Stimulated activated CD4-positive, alpha-beta T cell treated with anti-CD3 and anti-CD28 coated beads, Interleukin-4, amount 100 ng/mL, for 4 hours (primary cell): ENCODE data around the gene SDE2.
"Not testable (repeated sequence)": the region's sequence is repeated elsewhere in the genome, so short reads cannot be mapped to it uniquely, and the experiment has no call there.

ENCODE experiments used
- DNase-seq, 2 experiments: peaks; one replicate each; pipeline ENCODE4 v3.0.0-alpha.2; 2020

SDE2 gene

GRCh38 chr1:225999227-225999911 lies at the start of gene SDE2:
SDE2 (minus strand) TSS chr1:225999343; CDS start chr1:225999312, 31 bp downstream.
- DNase-seq = peak; percentile 99 to 100

GRCh38 chr1:226048886-226049285 lies 49.7 kb upstream of the SDE2 start:
- DNase-seq = no peak

- no peak for DNase-seq
Observed at GRCh38 chr1:226047495-226047894, 48.4 kb upstream of the SDE2 start.

GRCh38 chr1:226046240-226046639 lies 47.1 kb upstream of the SDE2 start:
- no peak for DNase-seq

- DNase-seq = no peak
Observed at GRCh38 chr1:226044514-226045101, 45.5 kb upstream of the SDE2 start.

- no peak for DNase-seq
Observed at GRCh38 chr1:226041419-226041818, 42.3 kb upstream of the SDE2 start.

- DNase-seq = no peak
Observed at GRCh38 chr1:226038661-226039060, 39.5 kb upstream of the SDE2 start.

- DNase-seq = no peak
Observed at GRCh38 chr1:226035915-226036314, 36.8 kb upstream of the SDE2 start.

- no peak for DNase-seq
Observed at GRCh38 chr1:226034482-226034881, 35.3 kb upstream of the SDE2 start.

GRCh38 chr1:226033991-226034390 lies 34.8 kb upstream of the SDE2 start:
- DNase-seq = no peak

GRCh38 chr1:226033582-226033981 lies 34.4 kb upstream of the SDE2 start:
- DNase-seq = no peak

- DNase-seq = no peak
Observed at GRCh38 chr1:226029568-226030225, 30.6 kb upstream of the SDE2 start.

- no peak for DNase-seq
Observed at GRCh38 chr1:226029093-226029496, 30.0 kb upstream of the SDE2 start.

- no peak for DNase-seq
Observed at GRCh38 chr1:226027538-226028217, 28.5 kb upstream of the SDE2 start.

GRCh38 chr1:226026833-226027232 lies 27.7 kb upstream of the SDE2 start:
- DNase-seq = no peak

- DNase-seq = no peak
Observed at GRCh38 chr1:226023735-226024134, 24.6 kb upstream of the SDE2 start.

- no peak for DNase-seq
Observed at GRCh38 chr1:226021801-226022200, 22.7 kb upstream of the SDE2 start.

GRCh38 chr1:226021401-226021800 lies 22.3 kb upstream of the SDE2 start:
- no peak for DNase-seq

GRCh38 chr1:226019572-226019971 lies 20.4 kb upstream of the SDE2 start:
- no peak for DNase-seq

- DNase-seq = no peak
Observed at GRCh38 chr1:226017070-226017469, 17.9 kb upstream of the SDE2 start.

GRCh38 chr1:226009650-226010044 lies 10.5 kb upstream of the SDE2 start:
- DNase-seq = no peak

- not testable (repeated sequence) for DNase-seq
Observed at GRCh38 chr1:226007126-226007892, 8.2 kb upstream of the SDE2 start.

- DNase-seq = no peak
Observed at GRCh38 chr1:226006686-226007085, 7.5 kb upstream of the SDE2 start.
